Gastroesophageal sphincter (tissue), 4 donors: ENCODE results near the gene C1orf21. TPM values are rescaled to one million over a fixed set of nuclear protein-coding genes. Genes with fewer than 3 reads are reported as not detected.
A peak's percentile ranks its signal among the peaks of the same experiment; 100 is the strongest.

Experiments used
- ATAC-seq: fragments of 150-250 bp; one replicate; pipeline ENCODE4 v1.9.1; 2016; ENCODE audit warnings: mild to moderate bottlenecking, moderate library complexity
- H3K27ac ChIP-seq, 4 donors: fragments of 200-600 bp; sonication (generic) in 3 of 4; 1 replicate in 3 of 4; 2 replicates in 1 of 4; pipeline ENCODE4 v1.5.1; 2016 to 2019
- H3K27me3 ChIP-seq: fragments of 200-600 bp; sonication (generic); one replicate; pipeline ENCODE4 v1.5.1; 2019
- H3K36me3 ChIP-seq, 2 donors: fragments of 200-600 bp; sonication (generic); one replicate each; pipeline ENCODE4 v1.5.1; 2019; ENCODE audit warnings: control low read depth in 1 of 2
- H3K4me1 ChIP-seq, 3 donors: fragments of 200-600 bp; sonication (generic); 1 replicate in 2 of 3; 2 replicates in 1 of 3; pipeline ENCODE4 v1.5.1; 2016 to 2019; ENCODE audit warnings: control low read depth in 2 of 3
- H3K4me3 ChIP-seq, 2 donors: fragments of 200-600 bp; sonication (generic); one replicate each; pipeline ENCODE4 v1.5.1; 2019; ENCODE audit warnings: mild to moderate bottlenecking in 1 of 2, moderate library complexity in 1 of 2
- H3K9me3 ChIP-seq, 3 donors: fragments of 200-600 bp; sonication (generic); one replicate each; pipeline ENCODE4 v1.5.1; 2017 to 2019; ENCODE audit warnings: control low read depth in 2 of 3
- EP300 ChIP-seq: sonication (generic); formaldehyde crosslinking; IDR thresholded peaks from one replicate; pipeline ENCODE4 v1.6.1; 2017; ENCODE audit warnings: antibody characterized with exemption, mild to moderate bottlenecking
- POLR2A ChIP-seq, 2 donors: fragments of 450-650 bp; IDR thresholded peaks; one replicate each; pipeline ENCODE4 v1.6.1; 2017; ENCODE audit warnings: antibody characterized with exemption in 2 of 2, mild to moderate bottlenecking in 2 of 2, moderate library complexity in 1 of 2
- POLR2AphosphoS5 ChIP-seq: sonication (generic); formaldehyde crosslinking; IDR thresholded peaks from one replicate; pipeline ENCODE4 v1.6.1; 2017; ENCODE audit warnings: antibody characterized with exemption
- WGBS, 2 donors: methylation state at CpG; one replicate each; pipeline ENCODE4 v1.1.5; 2018; ENCODE audit warnings: low coverage in 1 of 2; 5-methylcytosine and 5-hydroxymethylcytosine counted together
- total RNA-seq, 4 donors: library from RNA; depleted of rRNA; stranded (reverse); fragments of >200 nt; gene quantifications; one replicate each; pipeline ENCODE4 v1.1.0, GENCODE V29; 2016
- TF ChIP-seq, protein P1 (sequence below), 4 experiments: fragments of 200-600 bp in 2 of 4; fragments of 450-650 bp in 2 of 4; sonication (generic) in 1 of 4; IDR thresholded peaks; one replicate each; pipeline ENCODE4 v1.5.1; 2017 to 2019; ENCODE audit warnings: antibody characterized with exemption in 4 of 4, mild to moderate bottlenecking in 2 of 4, moderate library complexity in 2 of 4

Gene C1orf21
- total RNA-seq, 4 donors from 2014 or later: 81.4 to 167 (median 121) TPM

DNA sequence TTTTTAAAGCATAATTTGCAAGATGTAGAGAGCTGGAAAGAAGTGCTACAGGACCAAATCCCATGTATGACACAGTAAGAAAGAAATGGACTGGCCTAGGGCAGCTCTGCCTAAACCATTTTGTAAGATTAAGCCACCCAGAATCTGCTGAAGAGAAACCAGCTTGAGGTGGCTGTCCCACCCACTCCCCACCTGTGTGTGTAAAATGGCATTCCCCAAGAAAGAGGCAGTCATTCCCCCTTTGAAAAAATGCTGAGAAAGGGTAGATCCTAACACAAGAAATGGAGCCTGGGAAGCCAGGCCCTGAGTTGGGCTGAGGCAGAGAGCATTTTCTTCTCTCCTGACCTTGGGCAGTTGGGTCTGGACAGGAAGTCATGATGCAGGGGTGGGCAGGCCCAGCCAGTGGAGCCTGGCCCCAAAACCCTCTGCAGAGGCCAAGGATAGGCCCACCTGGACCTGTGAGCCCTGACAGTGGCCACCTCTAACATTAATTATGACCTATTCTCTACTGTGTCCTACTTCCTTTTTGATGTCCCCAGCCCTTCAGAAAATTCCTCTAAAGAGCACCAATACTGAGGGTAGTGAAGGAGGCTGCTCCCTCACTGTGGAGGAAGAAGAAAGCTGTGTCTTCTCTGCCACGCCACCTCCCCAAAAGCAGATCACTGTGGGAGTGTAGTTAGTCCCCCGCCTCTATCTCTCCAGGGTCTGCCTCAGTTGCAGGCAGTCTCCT is 273.8 kb downstream of the C1orf21 start:
- WGBS, 2 donors: no CpG with 5 or more reads among the region's 2 CpGs
- TF ChIP-seq EP300: no peak
- TF ChIP-seq, protein P1, sequence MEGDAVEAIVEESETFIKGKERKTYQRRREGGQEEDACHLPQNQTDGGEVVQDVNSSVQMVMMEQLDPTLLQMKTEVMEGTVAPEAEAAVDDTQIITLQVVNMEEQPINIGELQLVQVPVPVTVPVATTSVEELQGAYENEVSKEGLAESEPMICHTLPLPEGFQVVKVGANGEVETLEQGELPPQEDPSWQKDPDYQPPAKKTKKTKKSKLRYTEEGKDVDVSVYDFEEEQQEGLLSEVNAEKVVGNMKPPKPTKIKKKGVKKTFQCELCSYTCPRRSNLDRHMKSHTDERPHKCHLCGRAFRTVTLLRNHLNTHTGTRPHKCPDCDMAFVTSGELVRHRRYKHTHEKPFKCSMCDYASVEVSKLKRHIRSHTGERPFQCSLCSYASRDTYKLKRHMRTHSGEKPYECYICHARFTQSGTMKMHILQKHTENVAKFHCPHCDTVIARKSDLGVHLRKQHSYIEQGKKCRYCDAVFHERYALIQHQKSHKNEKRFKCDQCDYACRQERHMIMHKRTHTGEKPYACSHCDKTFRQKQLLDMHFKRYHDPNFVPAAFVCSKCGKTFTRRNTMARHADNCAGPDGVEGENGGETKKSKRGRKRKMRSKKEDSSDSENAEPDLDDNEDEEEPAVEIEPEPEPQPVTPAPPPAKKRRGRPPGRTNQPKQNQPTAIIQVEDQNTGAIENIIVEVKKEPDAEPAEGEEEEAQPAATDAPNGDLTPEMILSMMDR (IDR thresholded peaks at IDR 0.05): no peak
- TF ChIP-seq POLR2A (IDR thresholded peaks at IDR 0.05): no peak
- TF ChIP-seq POLR2AphosphoS5: no peak
- ATAC-seq: no peak
- Histone ChIP-seq H3K36me3 (no peaks in the 10 kb centered on the region), H3K4me3 (no peak overlapping the region), H3K9me3 (no peaks in the 10 kb centered on the region), H3K4me1 (peaks cover 0 to 30% (median 0%) of the 10 kb centered on the region in 3 donors), H3K27ac (peak overlapping the region in 1 of 4 donors; percentile 28), H3K27me3 (no peaks in the 10 kb centered on the region)

DNA sequence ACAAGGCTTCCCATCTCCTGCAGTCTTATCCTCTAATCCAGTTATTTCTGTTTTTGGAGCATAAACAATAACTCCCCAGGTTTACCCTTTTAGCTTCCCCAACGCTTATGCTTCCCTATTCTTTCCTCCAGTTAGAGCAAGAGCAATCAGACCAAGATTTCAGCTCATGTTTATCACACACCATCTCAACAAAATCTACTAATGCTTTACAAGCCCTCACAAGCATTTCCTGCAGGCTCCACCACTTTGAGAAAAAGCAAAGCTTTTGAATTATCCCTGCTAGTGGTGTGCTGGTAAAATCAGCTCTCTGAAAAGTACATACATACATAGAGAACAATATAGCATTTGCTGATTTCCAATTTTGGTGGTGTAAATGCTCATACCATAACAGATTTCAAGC is 275.0 kb downstream of the C1orf21 start:
- H3K27ac ChIP-seq: no peak overlapping the region
- WGBS, 2 donors: 0 to 71% methylated on average over 1 of the region's 1 CpG
- no peak for TF ChIP-seq POLR2A (IDR thresholded peaks at IDR 0.05)
- TF ChIP-seq POLR2AphosphoS5: no peak
- no peak for TF ChIP-seq EP300
- no peaks in the 10 kb centered on the region for H3K27me3 ChIP-seq
- H3K36me3 ChIP-seq: no peaks in the 10 kb centered on the region
- ATAC-seq: no peak
- H3K4me3 ChIP-seq: no peak overlapping the region
- no peaks in the 10 kb centered on the region for H3K9me3 ChIP-seq
- peaks cover 0 to 22% (median 0%) of the 10 kb centered on the region in 3 donors for H3K4me1 ChIP-seq

DNA sequence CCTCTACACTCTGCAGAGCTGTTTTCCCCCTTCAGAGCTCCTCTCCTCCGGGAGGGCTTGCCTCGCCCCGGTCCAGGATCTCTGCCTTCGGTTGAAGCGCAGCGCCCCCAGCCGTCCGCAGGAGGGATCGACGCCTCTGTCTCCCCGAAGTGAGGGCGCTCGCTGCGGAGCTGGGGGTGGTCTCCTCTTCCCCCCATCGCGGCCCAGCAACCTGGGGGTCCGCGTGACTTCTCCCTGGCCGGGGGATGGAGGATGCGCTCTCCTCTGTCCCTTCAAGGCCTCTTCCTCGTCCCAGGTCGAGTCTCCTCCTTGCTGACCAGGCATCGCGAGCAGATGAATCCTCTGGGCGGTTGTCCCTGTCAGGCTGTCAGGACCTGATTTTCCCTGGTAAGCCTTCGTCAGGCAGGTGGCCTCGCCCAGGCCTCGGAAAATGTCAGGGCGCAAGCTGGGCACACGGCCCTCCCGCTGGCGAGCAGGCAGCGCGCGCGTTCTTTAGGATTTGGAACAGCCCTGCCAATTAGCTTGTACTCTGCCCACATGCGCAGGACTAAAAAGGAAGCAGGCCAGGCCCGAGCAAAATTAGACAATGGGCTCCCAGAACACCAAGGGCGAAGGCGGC is 277.3 kb downstream of the C1orf21 start:
- Histone ChIP-seq H3K4me1 (peaks cover 0 to 15% (median 0%) of the 10 kb centered on the region in 3 donors), H3K36me3 (no peaks in the 10 kb centered on the region), H3K9me3 (no peaks in the 10 kb centered on the region), H3K4me3 (peak overlapping the region; percentile 21 to 45), H3K27me3 (no peaks in the 10 kb centered on the region), H3K27ac (peak overlapping the region in 3 of 4 donors; percentile 8 to 65 (median 26))
- ATAC-seq: peak; percentile 89
- WGBS, 2 donors: 0 to 30% methylated on average over 1 to 2 of the region's 40 CpGs
- no peak for TF ChIP-seq POLR2AphosphoS5
- TF ChIP-seq, protein P1 (IDR thresholded peaks at IDR 0.05): peak; percentile 92 to 97 (median 95)

DNA sequence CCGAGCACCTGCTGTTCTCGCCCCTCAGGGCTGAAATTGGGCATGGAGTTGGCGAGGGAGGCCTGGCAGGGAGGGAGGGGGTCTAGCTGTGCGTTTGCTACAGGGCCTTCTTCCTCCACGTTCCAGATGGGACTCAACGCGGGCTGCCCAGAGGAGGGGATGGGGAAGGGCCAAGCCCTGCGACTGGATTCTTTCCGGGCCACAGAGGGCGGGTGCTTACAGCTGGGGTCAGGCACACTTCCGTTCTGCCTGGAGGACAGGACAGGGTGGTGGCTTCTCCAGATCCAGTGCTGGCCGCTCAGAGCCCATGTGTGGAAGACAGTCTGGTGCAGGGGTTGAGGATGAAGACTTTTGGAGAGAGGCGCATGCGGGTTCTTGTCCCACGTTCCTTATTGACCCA is 277.8 kb downstream of the C1orf21 start:
- Histone ChIP-seq H3K27ac (peak overlapping the region in 1 of 4 donors; percentile 65), H3K36me3 (no peaks in the 10 kb centered on the region), H3K4me1 (peaks cover 0 to 15% (median 0%) of the 10 kb centered on the region in 3 donors), H3K4me3 (peak overlapping the region in 1 of 2 donors; percentile 45), H3K9me3 (no peaks in the 10 kb centered on the region), H3K27me3 (no peaks in the 10 kb centered on the region)
- TF ChIP-seq EP300: no peak
- ATAC-seq: no peak
- 79 to 95% methylated on average over 4 of the region's 15 CpGs for WGBS, 2 donors

DNA sequence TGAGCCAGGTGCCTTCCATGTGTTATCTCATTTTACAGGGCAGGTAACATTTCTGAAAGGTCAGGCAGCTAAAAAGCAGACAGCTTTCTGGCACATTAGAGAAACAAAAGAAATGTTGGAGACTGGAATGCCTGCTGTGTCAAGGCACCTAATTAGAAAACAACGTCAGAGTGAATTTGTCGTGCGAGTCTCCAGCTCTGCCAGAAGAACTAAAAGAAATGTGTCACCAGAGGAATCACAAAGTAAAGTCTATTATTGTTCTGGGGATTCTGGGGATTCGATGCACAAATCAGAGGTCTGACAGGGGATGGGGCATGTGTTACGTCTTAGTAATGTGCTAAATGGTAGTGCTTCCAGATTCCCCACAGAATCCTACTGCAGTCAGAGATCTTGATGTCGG is 278.5 kb downstream of the C1orf21 start:
- no peak overlapping the region for H3K27ac ChIP-seq
- no peaks in the 10 kb centered on the region for H3K27me3 ChIP-seq
- no peaks in the 10 kb centered on the region for H3K9me3 ChIP-seq
- H3K4me3 ChIP-seq: no peak overlapping the region
- peaks cover 0 to 15% (median 0%) of the 10 kb centered on the region in 3 donors for H3K4me1 ChIP-seq
- H3K36me3 ChIP-seq: no peaks in the 10 kb centered on the region
- ATAC-seq: no peak
- TF ChIP-seq, protein P1 (IDR thresholded peaks at IDR 0.05): no peak
- TF ChIP-seq EP300: no peak
- no peak for TF ChIP-seq POLR2A (IDR thresholded peaks at IDR 0.05)
- 58 to 68% methylated on average over 6 of the region's 6 CpGs for WGBS, 2 donors

DNA sequence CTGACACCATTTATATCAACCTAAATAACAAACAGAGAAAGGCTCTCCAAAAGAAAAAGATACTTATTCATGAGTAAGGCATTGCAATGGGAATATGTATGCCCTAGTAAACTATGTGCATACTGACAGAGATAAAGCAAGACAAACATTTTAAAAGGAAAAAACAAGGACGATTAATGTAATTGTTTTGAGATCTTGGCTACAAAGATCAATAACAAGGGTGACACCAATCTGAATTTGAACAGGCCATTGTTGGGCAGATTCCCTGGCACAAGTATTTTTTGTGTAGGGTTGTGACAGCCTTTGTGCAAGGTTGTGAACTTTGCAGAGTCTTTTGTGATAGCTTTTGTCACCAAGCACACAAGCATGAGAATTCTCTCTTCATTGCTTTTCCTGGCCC is 282.6 kb downstream of the C1orf21 start:
- Histone ChIP-seq H3K27me3 (no peaks in the 10 kb centered on the region), H3K36me3 (no peaks in the 10 kb centered on the region), H3K9me3 (no peaks in the 10 kb centered on the region), H3K4me1 (peaks cover 0 to 3% (median 0%) of the 10 kb centered on the region in 3 donors), H3K4me3 (no peak overlapping the region), H3K27ac (no peak overlapping the region)
- WGBS, 2 donors: 78 to 83% methylated on average over 1 of the region's 1 CpG
- TF ChIP-seq POLR2AphosphoS5 (no peak), EP300 (no peak), POLR2A (IDR thresholded peaks at IDR 0.05) (no peak)
- TF ChIP-seq, protein P1 (IDR thresholded peaks at IDR 0.05): no peak
- no peak for ATAC-seq
